Activated CD4-positive, alpha-beta T cell treated with anti-CD3 and anti-CD28 coated beads, Interleukin-2, Interleukin-4, amounts not matched to agents 100 ng/mL and 50 ng/mL, durations not matched to agents 16 hours and 8 hours (primary cell): ENCODE results near the gene MRPS17.

Source experiments
- DNase-seq: peaks from one replicate; pipeline ENCODE4 v3.0.0-alpha.2; 2020; ENCODE audit warnings: low spot score

The MRPS17 gene

GRCh38 chr7:55970978-55971377, 19.3 kb downstream of the MRPS17 start:
- DNase-seq = no peak

GRCh38 chr7:55973747-55974250, 22.1 kb downstream of the MRPS17 start:
- no peak for DNase-seq

- no peak for DNase-seq
These were observed 24.4 kb downstream of the MRPS17 start for GRCh38 chr7:55975988-55976633.

GRCh38 chr7:55977831-55978230, 26.2 kb downstream of the MRPS17 start:
- no peak for DNase-seq

GRCh38 chr7:55980266-55980665, 28.6 kb downstream of the MRPS17 start:
- no peak for DNase-seq

- DNase-seq = no peak
These were observed 31.9 kb downstream of the MRPS17 start for GRCh38 chr7:55983537-55983936.

GRCh38 chr7:55992346-55992745, 40.7 kb downstream of the MRPS17 start:
- no peak for DNase-seq

- DNase-seq = no peak
These were observed 45.3 kb downstream of the MRPS17 start for GRCh38 chr7:55996856-55997500.

GRCh38 chr7:56003749-56004148, 52.1 kb downstream of the MRPS17 start:
- DNase-seq = no peak
